HepG2 (cell line): ENCODE results near the gene CD300LF. TPM values are rescaled to one million over a fixed set of nuclear protein-coding genes. Genes with fewer than 3 reads are reported as not detected.

Experiments used
- BRD4 ChIP-seq: sonication (generic); formaldehyde crosslinking; IDR thresholded peaks from 2 replicates; pipeline ENCODE4 v1.4.0; 2020; ENCODE audit warnings: missing genetic modification reagents
- CC2D1A ChIP-seq: sonication (generic); formaldehyde crosslinking; IDR thresholded peaks from 2 replicates; pipeline ENCODE4 v1.8.1; 2023; ENCODE audit warnings: mild to moderate bottlenecking, missing genetic modification reagents
- CCDC6 ChIP-seq: sonication (generic); formaldehyde crosslinking; IDR thresholded peaks from 2 replicates; pipeline ENCODE4 v1.8.1; 2022; ENCODE audit warnings: mild to moderate bottlenecking, missing genetic modification reagents, moderate library complexity
- CENPT ChIP-seq: sonication (generic); formaldehyde crosslinking; IDR thresholded peaks from 2 replicates; pipeline ENCODE4 v1.8.0; 2022; ENCODE audit warnings: low read depth, mild to moderate bottlenecking, moderate library complexity, missing genetic modification reagents
- EEA1 ChIP-seq: sonication (generic); formaldehyde crosslinking; IDR thresholded peaks from 2 replicates; pipeline ENCODE4 v1.5.1; 2020; ENCODE audit warnings: mild to moderate bottlenecking, missing genetic modification reagents, borderline replicate concordance
- ELF1 ChIP-seq: sonication (generic); formaldehyde crosslinking; IDR thresholded peaks from 2 replicates; pipeline ENCODE4 v1.4.0; 2020; ENCODE audit warnings: missing genetic modification reagents
- FOXK1 ChIP-seq: sonication (generic); formaldehyde crosslinking; IDR thresholded peaks from 2 replicates; pipeline ENCODE4 v1.4.0; 2020; ENCODE audit warnings: low read depth, missing genetic modification reagents, borderline replicate concordance
- HOXA9 ChIP-seq: sonication (generic); formaldehyde crosslinking; IDR thresholded peaks from 2 replicates; pipeline ENCODE4 v1.8.1; 2022; ENCODE audit warnings: missing genetic modification reagents, mild to moderate bottlenecking, moderate library complexity, borderline replicate concordance
- JARID2 ChIP-seq: sonication (generic); formaldehyde crosslinking; IDR thresholded peaks from 2 replicates; pipeline ENCODE4 v1.8.1; 2023; ENCODE audit warnings: missing genetic modification reagents, inconsistent platforms; ENCODE audit not compliant: insufficient replicate concordance
- JUN ChIP-seq: sonication (generic); formaldehyde crosslinking; IDR thresholded peaks from 2 replicates; pipeline ENCODE4 v1.4.0; 2020; ENCODE audit warnings: mild to moderate bottlenecking, missing genetic modification reagents
- KLF13 ChIP-seq: sonication (generic); formaldehyde crosslinking; IDR thresholded peaks from 2 replicates; pipeline ENCODE4 v1.4.0; 2020; ENCODE audit warnings: mild to moderate bottlenecking, missing genetic modification reagents
- MED8 ChIP-seq: sonication (generic); formaldehyde crosslinking; IDR thresholded peaks from 2 replicates; pipeline ENCODE4 v1.8.1; 2023; ENCODE audit warnings: mild to moderate bottlenecking, missing genetic modification reagents; ENCODE audit not compliant: insufficient replicate concordance
- NR2C2 ChIP-seq: sonication (generic); formaldehyde crosslinking; IDR thresholded peaks from 2 replicates; pipeline ENCODE4 v1.4.0; 2020; ENCODE audit warnings: missing genetic modification reagents, mild to moderate bottlenecking, moderate library complexity, borderline replicate concordance
- NR2F2 ChIP-seq: IDR thresholded peaks from 2 replicates; pipeline ENCODE4 v1.6.1; 2012; ENCODE audit warnings: low read depth, inconsistent platforms, borderline replicate concordance
- PAF1 ChIP-seq: IDR thresholded peaks from 2 replicates; pipeline ENCODE4 v1.6.1; 2016; ENCODE audit warnings: missing genetic modification reagents, missing compliant biosample characterization
- SRSF4 ChIP-seq: fragments of 200-400 bp; formaldehyde crosslinking; IDR thresholded peaks from one replicate; pipeline ENCODE4 v1.6.1; 2018; ENCODE audit warnings: mild to moderate bottlenecking, low read depth, low read length, moderate library complexity; ENCODE audit not compliant: poor library complexity, severe bottlenecking
- ZBTB8A ChIP-seq: sonication (generic); formaldehyde crosslinking; IDR thresholded peaks from 2 replicates; pipeline ENCODE4 v1.4.0; 2020; ENCODE audit warnings: mild to moderate bottlenecking, low read depth, missing genetic modification reagents, borderline replicate concordance
- ZMYM4 ChIP-seq: sonication (generic); formaldehyde crosslinking; IDR thresholded peaks from 2 replicates; pipeline ENCODE4 v1.8.1; 2023; ENCODE audit warnings: mild to moderate bottlenecking, missing genetic modification reagents
- ZNF317 ChIP-seq: sonication (generic); formaldehyde crosslinking; IDR thresholded peaks from 2 replicates; pipeline ENCODE4 v1.5.0; 2020; ENCODE audit warnings: mild to moderate bottlenecking, missing genetic modification reagents
- ZNF451 ChIP-seq: sonication (generic); formaldehyde crosslinking; IDR thresholded peaks from 2 replicates; pipeline ENCODE4 v1.5.0; 2020; ENCODE audit warnings: mild to moderate bottlenecking, missing genetic modification reagents
- ZNF652 ChIP-seq: IDR thresholded peaks from 2 replicates; pipeline ENCODE4 v1.6.1; 2016; ENCODE audit warnings: low read depth, borderline replicate concordance
- ZNF816 ChIP-seq: sonication (generic); formaldehyde crosslinking; IDR thresholded peaks from 2 replicates; pipeline ENCODE4 v1.8.0; 2022; ENCODE audit warnings: missing genetic modification reagents, mild to moderate bottlenecking, borderline replicate concordance
- ZNF839 ChIP-seq: sonication (generic); formaldehyde crosslinking; IDR thresholded peaks from 2 replicates; pipeline ENCODE4 v1.4.0; 2020; ENCODE audit warnings: missing genetic modification reagents, mild to moderate bottlenecking, borderline replicate concordance
- ZSCAN21 ChIP-seq: sonication (generic); formaldehyde crosslinking; IDR thresholded peaks from 2 replicates; pipeline ENCODE4 v1.8.0; 2022; ENCODE audit warnings: mild to moderate bottlenecking, missing genetic modification reagents, moderate library complexity, borderline replicate concordance
- polyA plus RNA-seq, 8 experiments: library from polyadenylated mRNA; depleted of rRNA in 3 of 8; stranded (reverse) in 7 of 8; unstranded in 1 of 8; fragments of >200 nt; fragmentation: Illumina TruSeq in 4 of 8; extraction: Trizol in 4 of 8; gene quantifications; 2 replicates each; pipeline versions ENCODE4 v1.2.1 to v1.2.3, GENCODE V29; 2011 to 2016; ENCODE audit warnings: low read depth in 4 of 8, missing spikeins in 1 of 8, mixed read lengths in 1 of 8; ENCODE audit not compliant: insufficient read depth in 1 of 8
- total RNA-seq, 5 experiments: library from RNA; depleted of rRNA; stranded (reverse); fragments of >200 nt; fragmentation: Illumina TruSeq; extraction: Trizol; gene quantifications; 2 replicates each; pipeline ENCODE4 v1.2.3, GENCODE V29; 2016; ENCODE audit warnings: low read depth in 1 of 5
- TF ChIP-seq, protein P1 (sequence below): sonication (generic); formaldehyde crosslinking; IDR thresholded peaks from 2 replicates; pipeline ENCODE4 v1.4.0; 2020; ENCODE audit warnings: missing genetic modification reagents
- TF ChIP-seq, protein P2 (sequence below): sonication (generic); formaldehyde crosslinking; conservative IDR thresholded peaks from 2 replicates; pipeline ENCODE4 v1.4.0; 2020; ENCODE audit warnings: missing genetic modification reagents
- TF ChIP-seq, protein P3 (sequence below): sonication (generic); formaldehyde crosslinking; IDR thresholded peaks from 2 replicates; pipeline ENCODE4 v1.8.0; 2023; ENCODE audit warnings: mild to moderate bottlenecking, missing genetic modification reagents

The CD300LF gene
- total and polyA plus RNA-seq, 2 of the 13 experiments (the other 11 are each of a cell fraction or from before 2014, with no cell fraction given): not detected

DNA sequence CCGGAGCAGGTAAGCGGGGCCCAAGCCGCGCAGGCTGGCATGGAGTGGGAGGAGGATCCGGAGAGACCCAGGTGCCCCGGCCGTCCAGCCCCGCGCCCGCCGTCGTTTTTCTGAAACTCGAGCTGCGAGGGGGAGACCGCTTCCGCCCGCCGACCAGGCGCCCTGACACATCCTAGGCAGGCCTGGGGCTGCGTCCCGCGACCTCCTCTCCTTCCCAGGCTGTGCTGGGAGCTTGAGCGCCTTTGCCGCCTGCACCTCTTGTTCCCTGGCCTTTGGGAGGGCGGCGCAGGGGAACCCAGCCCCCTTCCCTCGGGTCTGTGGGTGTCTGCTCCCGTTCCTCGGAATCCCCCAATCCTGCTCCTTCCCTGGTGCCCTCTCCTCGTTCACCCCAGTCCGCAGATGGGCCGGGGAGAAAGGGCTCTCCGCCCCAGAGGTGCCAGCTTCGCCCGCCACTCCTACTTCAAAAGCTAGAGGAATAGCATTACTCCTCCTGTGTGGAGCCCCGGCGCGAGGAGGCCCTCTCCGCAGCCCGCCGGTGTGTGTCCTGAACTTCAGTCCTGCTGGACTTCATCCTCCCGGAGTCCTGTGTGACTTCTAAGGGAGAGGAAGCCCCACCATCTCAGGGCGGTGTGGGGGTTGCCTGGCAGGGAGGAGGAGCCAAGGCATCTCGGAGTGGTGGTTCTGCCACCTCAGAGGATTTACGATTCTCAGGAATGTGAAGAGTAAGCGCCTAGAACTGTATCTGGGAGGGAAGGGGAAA, 36.7 kb upstream of the CD300LF start (continued):
- no peak for TF ChIP-seq ZMYM4 (CRISPR knock-in tag)
- TF ChIP-seq JARID2: no peak
- no peak for TF ChIP-seq ZNF652 (CRISPR knock-in tag)
- no peak for TF ChIP-seq JUN (CRISPR knock-in tag)
- no peak for TF ChIP-seq MED8 (CRISPR knock-in tag)
- no peak for TF ChIP-seq ZSCAN21 (CRISPR knock-in tag)
- no peak for TF ChIP-seq SRSF4
- TF ChIP-seq EEA1 (CRISPR knock-in tag): no peak
- TF ChIP-seq PAF1 (CRISPR knock-in tag): peak; percentile 33; the same call in 1 of the 2 replicates
- no peak for TF ChIP-seq ZNF317 (CRISPR knock-in tag)
- no peak for TF ChIP-seq NR2C2
- no peak for TF ChIP-seq KLF13 (CRISPR knock-in tag)
- TF ChIP-seq BRD4 (CRISPR knock-in tag): no peak
- TF ChIP-seq NR2F2: no peak
- 0 out of 2 replicates have a peak, but pooled peaks have one; percentile 1 for TF ChIP-seq ZNF451 (CRISPR knock-in tag)
- 0 out of 2 replicates have a peak, but pooled peaks have one; percentile 48 for TF ChIP-seq CC2D1A
- TF ChIP-seq, protein P1, sequence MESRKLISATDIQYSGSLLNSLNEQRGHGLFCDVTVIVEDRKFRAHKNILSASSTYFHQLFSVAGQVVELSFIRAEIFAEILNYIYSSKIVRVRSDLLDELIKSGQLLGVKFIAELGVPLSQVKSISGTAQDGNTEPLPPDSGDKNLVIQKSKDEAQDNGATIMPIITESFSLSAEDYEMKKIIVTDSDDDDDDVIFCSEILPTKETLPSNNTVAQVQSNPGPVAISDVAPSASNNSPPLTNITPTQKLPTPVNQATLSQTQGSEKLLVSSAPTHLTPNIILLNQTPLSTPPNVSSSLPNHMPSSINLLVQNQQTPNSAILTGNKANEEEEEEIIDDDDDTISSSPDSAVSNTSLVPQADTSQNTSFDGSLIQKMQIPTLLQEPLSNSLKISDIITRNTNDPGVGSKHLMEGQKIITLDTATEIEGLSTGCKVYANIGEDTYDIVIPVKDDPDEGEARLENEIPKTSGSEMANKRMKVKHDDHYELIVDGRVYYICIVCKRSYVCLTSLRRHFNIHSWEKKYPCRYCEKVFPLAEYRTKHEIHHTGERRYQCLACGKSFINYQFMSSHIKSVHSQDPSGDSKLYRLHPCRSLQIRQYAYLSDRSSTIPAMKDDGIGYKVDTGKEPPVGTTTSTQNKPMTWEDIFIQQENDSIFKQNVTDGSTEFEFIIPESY: no peak
- TF ChIP-seq HOXA9 (CRISPR knock-in tag): no peak
- no peak for TF ChIP-seq FOXK1 (CRISPR knock-in tag)
- TF ChIP-seq ELF1 (CRISPR knock-in tag): no peak
- TF ChIP-seq CCDC6: no peak
- TF ChIP-seq CENPT: no peak
- TF ChIP-seq ZNF816 (CRISPR knock-in tag): no peak
- TF ChIP-seq ZNF839 (CRISPR knock-in tag): peak; percentile 25; the same call in 1 of the 2 replicates
- TF ChIP-seq, protein P2, sequence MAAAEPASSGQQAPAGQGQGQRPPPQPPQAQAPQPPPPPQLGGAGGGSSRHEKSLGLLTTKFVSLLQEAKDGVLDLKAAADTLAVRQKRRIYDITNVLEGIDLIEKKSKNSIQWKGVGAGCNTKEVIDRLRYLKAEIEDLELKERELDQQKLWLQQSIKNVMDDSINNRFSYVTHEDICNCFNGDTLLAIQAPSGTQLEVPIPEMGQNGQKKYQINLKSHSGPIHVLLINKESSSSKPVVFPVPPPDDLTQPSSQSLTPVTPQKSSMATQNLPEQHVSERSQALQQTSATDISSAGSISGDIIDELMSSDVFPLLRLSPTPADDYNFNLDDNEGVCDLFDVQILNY: no peak
- TF ChIP-seq ZBTB8A (CRISPR knock-in tag): no peak
- TF ChIP-seq, protein P3, sequence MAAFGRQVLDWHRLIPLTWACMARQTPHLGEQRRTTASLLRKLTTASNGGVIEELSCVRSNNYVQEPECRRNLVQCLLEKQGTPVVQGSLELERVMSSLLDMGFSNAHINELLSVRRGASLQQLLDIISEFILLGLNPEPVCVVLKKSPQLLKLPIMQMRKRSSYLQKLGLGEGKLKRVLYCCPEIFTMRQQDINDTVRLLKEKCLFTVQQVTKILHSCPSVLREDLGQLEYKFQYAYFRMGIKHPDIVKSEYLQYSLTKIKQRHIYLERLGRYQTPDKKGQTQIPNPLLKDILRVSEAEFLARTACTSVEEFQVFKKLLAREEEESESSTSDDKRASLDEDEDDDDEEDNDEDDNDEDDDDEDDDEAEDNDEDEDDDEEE (CRISPR knock-in tag): no peak
